Left ventricle myocardium inferior (tissue), 1 donor: Measurements from ENCODE around the gene TNFRSF14. TPM values are rescaled to one million over a fixed set of nuclear protein-coding genes. Genes with fewer than 3 reads are reported as not detected.

Source experiments
- DNase-seq: peaks from one replicate; pipeline ENCODE4 v3.0.0-alpha.2; 2020
- H3K27ac ChIP-seq: fragments of 200-600 bp; replicated peaks from 2 replicates; pipeline ENCODE4 v1.8.0; 2021
- H3K27me3 ChIP-seq: fragments of 200-600 bp; 2 replicates; pipeline ENCODE4 v1.8.0; 2021; ENCODE audit warnings: low read depth
- H3K36me3 ChIP-seq: fragments of 200-600 bp; 2 replicates; pipeline ENCODE4 v1.8.0; 2021
- H3K4me1 ChIP-seq: fragments of 200-600 bp; 2 replicates; pipeline ENCODE4 v1.8.0; 2021
- H3K4me3 ChIP-seq: fragments of 200-600 bp; 2 replicates; pipeline ENCODE4 v1.8.0; 2021; ENCODE audit warnings: mild to moderate bottlenecking, moderate library complexity
- H3K9me3 ChIP-seq: fragments of 200-600 bp; replicated peaks from 2 replicates; pipeline ENCODE4 v1.8.0; 2021
- CTCF ChIP-seq: fragments of 200-600 bp; IDR thresholded peaks from 2 replicates; pipeline ENCODE4 v1.8.0; 2021; ENCODE audit warnings: antibody characterized with exemption, mild to moderate bottlenecking, borderline replicate concordance
- intact Hi-C: fragments of 100-400 bp; cut with micrococcal nuclease; formaldehyde crosslinking; loops from one replicate; pipeline ENCODE4 v1.11.0; 2022
- total RNA-seq: library from RNA; stranded (reverse); fragmentation: NEBNext Ultra II Directional; extraction: Animal tissue kit (Norgen Biotek cat#: 25700); gene quantifications from one replicate; pipeline ENCODE4 v1.2.1, GENCODE V29; 2021
- donor health status: DM: no; HTN: yes; CAD: no; lungs with severe emphysema.

TNFRSF14 gene
- total RNA-seq, 1 donor from 2014 or later = 13.7 TPM

GRCh38 chr1:2530513-2531361 is 25.4 kb upstream of the TNFRSF14 start:
- Histone ChIP-seq H3K4me1 (peaks cover 69% of the 10 kb centered on the region), H3K4me3 (peak overlapping the region; percentile 70), H3K27me3 (peaks cover 41% of the 10 kb centered on the region), H3K36me3 (no peaks in the 10 kb centered on the region), H3K9me3 (no peaks in the 10 kb centered on the region), H3K27ac (peak overlapping the region; percentile 92)
- TF ChIP-seq CTCF = no peak
- intact Hi-C loops = no loop called here
- DNase-seq = no peak

- Histone ChIP-seq H3K27me3 (peaks cover 60% of the 10 kb centered on the region), H3K4me3 (no peak overlapping the region), H3K27ac (no peak overlapping the region), H3K4me1 (peaks cover 56% of the 10 kb centered on the region), H3K9me3 (no peaks in the 10 kb centered on the region), H3K36me3 (no peaks in the 10 kb centered on the region)
- intact Hi-C loops = no loop called here
- DNase-seq = no peak
- no peak for TF ChIP-seq CTCF
These were observed 23.5 kb upstream of the TNFRSF14 start for GRCh38 chr1:2532485-2533160.

DNA sequence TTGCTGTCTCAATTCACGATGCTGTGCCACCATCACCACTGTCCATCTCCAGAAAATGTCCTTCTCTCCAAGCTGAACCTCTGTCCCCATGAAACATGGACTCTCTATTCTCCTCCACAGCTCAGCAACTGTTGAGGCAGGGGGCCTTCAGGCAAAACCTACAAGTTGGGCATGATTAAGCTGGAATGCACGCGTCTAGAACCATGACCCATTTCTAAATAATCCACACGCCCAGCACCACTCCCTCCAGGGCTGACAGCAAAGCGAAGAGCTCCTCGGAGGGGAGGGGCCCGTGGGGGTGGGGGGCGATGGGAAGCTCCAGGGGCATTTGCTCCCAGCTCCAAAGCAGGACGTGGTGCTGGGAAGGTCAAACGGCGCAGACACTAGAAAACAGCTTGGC is 22.8 kb upstream of the TNFRSF14 start:
- DNase-seq = no peak
- Histone ChIP-seq H3K27me3 (peaks cover 63% of the 10 kb centered on the region), H3K4me1 (peaks cover 48% of the 10 kb centered on the region), H3K4me3 (no peak overlapping the region), H3K36me3 (no peaks in the 10 kb centered on the region), H3K27ac (no peak overlapping the region), H3K9me3 (no peaks in the 10 kb centered on the region)
- intact Hi-C loops = no loop called here
- TF ChIP-seq CTCF = no peak

DNA sequence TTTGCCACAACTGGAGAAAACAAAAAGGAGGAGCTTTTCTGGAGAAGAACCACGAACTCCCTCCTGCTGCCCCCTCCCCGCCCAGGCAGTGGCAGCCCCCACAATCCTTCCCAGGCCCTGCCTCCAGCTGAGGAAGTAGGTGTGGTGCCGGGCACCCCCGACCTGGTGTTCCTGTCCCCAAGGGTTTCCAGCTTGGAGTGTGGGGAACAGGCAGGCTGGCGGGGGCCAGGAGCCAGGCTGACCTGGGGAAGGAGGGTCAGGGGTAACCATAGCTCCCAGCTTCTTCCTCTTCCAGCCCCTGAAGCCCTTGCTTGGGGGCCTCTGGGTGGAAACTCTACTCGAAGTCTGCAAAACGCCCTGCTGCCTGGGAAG is 21.9 kb upstream of the TNFRSF14 start:
- Histone ChIP-seq H3K4me1 (peaks cover 39% of the 10 kb centered on the region), H3K27ac (no peak overlapping the region), H3K27me3 (peaks cover 72% of the 10 kb centered on the region), H3K36me3 (no peaks in the 10 kb centered on the region), H3K4me3 (no peak overlapping the region), H3K9me3 (no peaks in the 10 kb centered on the region)
- intact Hi-C loops = no loop called here
- no peak for DNase-seq
- TF ChIP-seq CTCF = no peak

GRCh38 chr1:2534687-2535441 is 21.3 kb upstream of the TNFRSF14 start:
- intact Hi-C loops = no loop called here
- DNase-seq = no peak
- TF ChIP-seq CTCF = no peak
- Histone ChIP-seq H3K27me3 (peaks cover 77% of the 10 kb centered on the region), H3K4me3 (no peak overlapping the region), H3K9me3 (no peaks in the 10 kb centered on the region), H3K27ac (no peak overlapping the region), H3K4me1 (peaks cover 36% of the 10 kb centered on the region), H3K36me3 (no peaks in the 10 kb centered on the region)
